Measurements from ENCODE around the gene ATXN7L1.
A peak's percentile ranks its signal among the peaks of the same experiment; 100 is the strongest.
"Not testable (repeated sequence)": the region's sequence is repeated elsewhere in the genome, so short reads cannot be mapped to it uniquely, and the experiment has no call there.

The ATXN7L1 gene

DNA sequence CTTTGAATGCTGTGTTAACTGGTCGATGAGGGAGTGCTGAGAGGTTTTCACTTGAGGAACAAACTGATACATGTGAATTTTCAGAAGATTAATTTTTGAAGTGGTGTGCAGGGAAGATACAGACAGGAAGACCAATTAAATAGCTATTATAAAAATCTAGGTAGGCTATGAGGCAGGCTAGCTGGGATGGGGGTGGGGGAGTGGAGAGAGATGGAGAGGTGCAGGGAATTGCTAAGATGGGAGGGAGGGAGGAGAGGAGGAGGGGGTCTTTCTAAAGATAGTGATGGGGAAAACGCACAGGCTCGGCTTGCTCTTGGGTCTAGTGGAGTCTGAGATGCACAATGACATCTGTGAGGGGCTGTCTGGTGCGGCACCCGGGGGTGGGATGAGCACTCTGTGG is 15.2 kb downstream of the ATXN7L1 start:
- no peak for DNase-seq (ENCODE audit: low read depth in 2 of 2)

GRCh38 chr7:105860793-105861192 is 15.6 kb downstream of the ATXN7L1 start:
- DNase-seq (ENCODE audit: low read depth in 2 of 2) = no peak

DNA sequence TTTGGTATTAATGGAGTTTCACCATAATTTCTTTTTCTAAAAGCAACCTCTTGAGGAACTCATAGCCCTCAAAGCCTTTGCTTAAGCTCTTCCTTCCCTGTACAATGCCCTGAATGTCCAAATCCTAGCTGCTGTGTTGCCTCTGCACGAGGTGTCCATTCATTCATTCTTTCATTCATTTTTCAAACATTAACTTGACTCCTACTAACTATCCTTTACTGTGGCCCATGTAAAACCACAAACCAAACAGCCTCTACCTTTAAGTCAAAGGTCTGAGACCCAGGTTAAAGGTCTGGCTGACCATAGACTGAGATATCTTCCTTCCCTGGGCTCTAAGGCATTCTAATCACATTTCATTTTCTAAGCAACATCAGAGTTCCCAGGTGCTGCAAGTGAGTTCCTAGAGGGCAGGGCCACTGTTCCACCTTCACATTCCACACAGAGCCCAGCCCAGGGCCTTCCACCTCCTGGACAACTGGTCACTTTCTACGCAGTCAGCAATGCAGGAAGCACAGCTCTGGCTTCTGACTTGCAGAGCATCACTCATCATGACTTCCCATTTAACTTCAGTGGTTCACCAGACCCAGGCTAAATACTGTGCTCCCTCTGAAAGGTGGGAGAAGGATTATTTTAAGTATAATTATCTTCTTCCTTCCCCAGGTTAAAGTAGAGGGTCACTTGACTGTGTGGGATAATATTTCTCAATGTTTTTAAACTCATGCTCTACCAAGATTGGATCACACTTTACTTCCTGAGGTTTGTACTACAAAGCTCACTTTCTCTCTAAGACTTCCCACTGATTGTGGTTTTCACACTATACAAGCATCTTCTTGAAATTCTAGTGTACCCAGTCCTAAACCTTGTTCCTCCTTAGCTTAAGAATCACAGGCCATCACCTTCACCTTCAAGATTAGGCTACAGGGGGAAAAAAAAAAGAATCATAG is 19.1 kb downstream of the ATXN7L1 start:
- no peak for DNase-seq (ENCODE audit: low read depth in 2 of 2)

DNA sequence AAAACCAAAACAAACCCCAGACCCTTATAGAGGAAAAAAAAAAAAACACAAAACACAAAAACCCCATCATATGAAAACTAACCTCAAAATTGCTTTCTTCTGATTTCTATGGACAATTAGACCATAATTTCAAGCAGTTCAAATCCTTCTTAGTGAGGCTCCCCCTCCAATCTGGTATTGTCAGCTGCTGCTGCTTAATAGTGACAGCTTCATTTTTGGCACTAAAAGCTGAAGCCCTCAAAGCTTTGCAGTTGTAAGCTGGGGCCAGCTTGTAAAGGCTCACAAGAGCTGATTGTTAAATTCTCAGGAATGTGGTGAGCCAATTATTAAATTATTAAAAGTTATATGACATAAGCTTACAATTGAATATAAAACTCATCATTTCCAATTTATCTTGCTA is 21.9 kb downstream of the ATXN7L1 start:
- no peak for DNase-seq (ENCODE audit: low read depth in 2 of 2)

- DNase-seq (ENCODE audit: low read depth in 2 of 2) = no peak
Measured at GRCh38 chr7:105853931-105854419, 22.4 kb downstream of the ATXN7L1 start.

DNA sequence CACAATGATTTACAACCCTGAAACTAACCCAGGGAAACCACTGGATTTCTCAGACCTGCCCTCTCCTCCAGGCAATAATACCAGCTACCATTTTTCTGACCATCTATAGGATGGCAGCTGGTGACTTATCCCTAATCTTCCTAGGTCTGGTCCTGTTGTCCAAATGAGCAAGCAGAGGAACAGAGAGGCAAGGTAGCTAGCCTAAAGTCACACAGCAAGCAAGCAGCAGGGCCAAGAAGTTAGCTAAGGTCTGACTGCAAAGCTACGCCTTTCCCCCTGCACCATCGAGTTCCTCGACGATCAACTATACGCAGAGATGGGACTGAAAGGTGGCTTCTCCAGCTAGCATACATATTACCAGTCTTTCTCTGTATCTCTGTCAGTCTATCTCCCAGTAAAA is 25.3 kb downstream of the ATXN7L1 start:
- DNase-seq (ENCODE audit: low read depth in 2 of 2) = no peak

DNA sequence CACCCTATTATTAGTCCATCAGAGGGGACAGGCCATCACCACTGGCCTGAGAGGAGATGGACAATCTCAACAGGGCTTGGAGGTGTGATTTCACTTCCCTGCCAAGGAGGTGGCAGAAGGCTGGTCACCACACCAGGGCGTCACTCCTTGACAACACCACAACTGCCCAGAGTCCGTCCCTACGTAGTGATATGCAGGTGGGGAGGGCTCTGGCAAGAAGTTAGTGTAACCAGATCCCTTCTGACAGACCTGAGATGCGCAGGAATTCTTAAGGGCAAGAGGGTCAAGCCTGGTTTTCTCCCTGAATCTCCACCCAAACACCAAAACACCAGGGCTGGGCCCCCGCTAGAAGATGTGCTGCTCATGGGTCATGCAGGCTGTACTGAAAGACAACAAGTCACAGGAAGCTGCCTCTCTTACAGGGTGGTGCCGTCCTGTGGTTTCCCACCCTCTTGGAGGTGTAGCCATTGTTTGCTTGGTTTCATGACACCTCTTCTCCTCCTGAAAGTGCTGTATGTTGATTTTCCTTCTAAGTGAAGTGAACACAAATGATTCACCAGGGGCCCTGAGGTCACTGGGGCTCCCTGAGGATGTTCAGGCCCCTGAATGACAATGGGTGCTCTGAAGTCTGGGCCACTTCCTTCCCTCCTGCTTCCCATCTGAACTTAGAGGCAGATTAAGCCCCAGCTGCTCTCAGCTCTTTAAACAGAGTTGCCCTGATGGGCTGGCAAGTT is 27.1 kb downstream of the ATXN7L1 start:
- peak; percentile 44 to 49 for DNase-seq (ENCODE audit: low read depth in 2 of 2)

DNA sequence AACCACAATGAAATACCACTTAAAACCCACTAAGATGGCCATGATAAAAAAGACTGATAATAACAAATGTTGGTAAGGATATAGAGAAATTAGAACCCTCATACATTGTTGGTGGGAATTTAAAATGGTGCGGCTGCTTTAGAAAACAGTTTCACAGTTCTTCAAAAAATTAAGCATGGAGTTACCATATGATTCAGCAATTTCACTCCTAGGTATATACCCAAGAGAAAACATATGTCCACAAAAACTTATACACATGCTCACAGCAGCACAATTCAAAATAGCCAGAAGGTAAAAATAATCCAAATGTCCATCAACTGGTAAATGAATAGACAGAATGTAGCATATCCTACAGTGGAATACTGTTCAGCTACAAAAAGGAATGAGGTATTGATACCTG is 30.0 kb downstream of the ATXN7L1 start:
- DNase-seq (ENCODE audit: low read depth in 2 of 2) = no peak

DNA sequence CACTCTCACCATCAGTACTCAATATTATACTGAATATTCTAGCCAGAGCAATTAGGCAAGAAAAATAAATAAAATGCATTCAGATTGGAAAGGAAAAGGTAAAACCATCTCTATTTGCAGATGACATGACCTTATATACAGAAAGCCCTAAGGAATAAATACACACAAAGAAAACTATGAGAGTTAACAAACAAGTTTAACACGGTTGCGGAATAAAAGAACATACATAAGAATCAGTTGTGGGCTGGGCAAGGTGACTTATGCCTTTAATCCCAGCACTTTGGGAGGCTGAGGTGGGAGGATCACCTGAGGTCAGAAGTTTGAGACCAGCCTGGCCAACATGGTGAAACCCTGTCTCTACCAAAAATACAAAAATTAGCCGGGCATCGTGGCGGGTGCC is 31.7 kb downstream of the ATXN7L1 start:
- not testable (repeated sequence) for DNase-seq (ENCODE audit: low read depth in 2 of 2)

DNA sequence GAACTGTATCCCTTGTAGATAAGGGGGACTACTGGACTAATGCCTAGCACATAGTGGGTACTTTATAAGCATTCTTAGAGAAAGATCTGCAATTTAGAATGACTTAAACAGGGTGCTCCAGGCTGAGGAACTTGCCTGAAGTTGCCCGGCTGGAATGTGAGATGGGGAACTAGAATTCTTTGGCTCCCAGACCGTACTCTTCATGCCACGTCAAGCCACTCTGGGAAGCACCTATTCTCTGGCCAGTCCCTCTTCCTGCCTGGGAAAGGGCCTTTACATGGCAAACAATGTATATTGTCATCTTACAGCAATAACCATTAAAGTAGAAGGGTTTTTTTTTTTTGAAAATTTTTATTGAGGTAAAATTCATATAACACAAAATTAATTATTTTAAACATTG is 34.5 kb downstream of the ATXN7L1 start:
- DNase-seq (ENCODE audit: low read depth in 2 of 2) = no peak

- DNase-seq (ENCODE audit: low read depth in 2 of 2) = no peak
Measured at GRCh38 chr7:105840981-105841749, 35.2 kb downstream of the ATXN7L1 start.

DNA sequence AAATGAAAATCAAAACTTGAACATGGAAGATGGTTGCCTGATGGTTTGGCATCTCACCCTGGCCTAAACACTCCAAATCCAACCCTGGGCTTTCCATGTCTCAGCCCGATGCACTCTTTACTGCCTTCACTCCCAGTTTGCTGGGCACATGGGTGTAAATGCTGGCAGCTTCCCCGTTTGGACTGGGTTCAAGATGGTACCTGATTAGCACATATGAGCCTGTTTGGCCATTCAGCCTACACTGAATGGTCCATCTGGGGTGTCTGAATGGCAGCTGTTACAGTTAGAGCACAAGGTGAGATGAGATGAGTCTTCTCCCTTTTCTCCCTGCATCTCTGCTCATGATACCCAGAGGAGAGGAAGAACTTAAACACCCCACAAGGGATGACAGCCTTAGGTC is 37.1 kb downstream of the ATXN7L1 start:
- DNase-seq (ENCODE audit: low read depth in 2 of 2) = no peak

- no peak for DNase-seq (ENCODE audit: low read depth in 2 of 2)
Measured at GRCh38 chr7:105838627-105839231, 37.7 kb downstream of the ATXN7L1 start.

- no peak for DNase-seq (ENCODE audit: low read depth in 2 of 2)
Measured at GRCh38 chr7:105837765-105838626, 38.4 kb downstream of the ATXN7L1 start.

DNA sequence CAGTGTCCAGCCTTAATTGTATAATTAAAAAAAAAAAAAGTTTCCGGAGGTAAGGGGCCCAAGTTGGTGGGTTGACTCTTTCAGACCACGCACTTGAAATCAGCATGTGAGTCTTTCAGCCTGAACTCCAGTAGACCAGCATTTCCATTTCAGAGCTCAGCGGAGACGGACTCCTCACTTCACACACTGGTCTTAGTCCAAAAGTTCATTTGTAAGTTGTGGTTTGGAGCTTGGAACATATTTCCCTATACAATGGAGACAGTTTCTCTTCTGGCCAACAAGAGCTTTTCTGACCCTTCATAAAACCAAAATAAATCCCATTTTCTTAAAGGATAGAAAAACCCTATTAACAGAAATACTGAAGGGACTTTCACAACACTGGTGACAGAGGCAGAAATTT is 41.0 kb downstream of the ATXN7L1 start:
- no peak for DNase-seq (ENCODE audit: low read depth in 2 of 2)

DNA sequence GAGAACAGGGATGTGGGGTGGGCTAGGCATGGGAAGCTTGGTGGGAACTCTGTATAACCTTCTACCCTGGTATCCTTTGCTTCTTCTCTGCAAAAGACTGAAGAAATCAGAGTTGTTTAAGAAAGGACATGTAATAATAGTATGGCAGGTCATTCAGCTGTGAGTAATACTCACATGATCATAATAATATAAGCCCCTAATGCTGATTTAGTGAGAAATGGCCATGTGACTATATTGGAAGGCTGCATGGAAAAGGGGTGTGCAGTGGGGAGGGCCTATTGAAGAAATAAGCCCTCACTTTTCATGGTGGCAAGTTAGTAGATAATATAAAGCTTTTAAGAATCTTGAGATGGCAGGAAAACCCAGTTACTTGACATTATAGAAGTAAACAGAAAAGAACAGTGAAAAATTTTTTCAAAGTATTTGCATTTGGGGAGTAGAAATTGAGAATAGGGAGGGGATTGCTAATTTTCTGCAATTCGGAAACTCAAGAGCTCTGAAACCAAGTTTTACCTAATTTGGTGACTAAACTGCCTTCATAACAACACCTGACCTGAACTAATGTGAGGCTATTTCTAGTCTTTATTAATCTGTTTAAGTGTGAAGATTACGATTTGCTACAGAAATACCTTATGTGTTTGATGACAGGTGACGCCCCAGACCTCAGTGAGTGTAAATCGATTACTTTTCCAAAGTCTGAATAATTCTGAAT is 44.4 kb downstream of the ATXN7L1 start:
- DNase-seq (ENCODE audit: low read depth in 2 of 2) = no peak

GRCh38 chr7:105831302-105831620 is 45.1 kb downstream of the ATXN7L1 start:
- no peak for DNase-seq (ENCODE audit: low read depth in 2 of 2)

DNA sequence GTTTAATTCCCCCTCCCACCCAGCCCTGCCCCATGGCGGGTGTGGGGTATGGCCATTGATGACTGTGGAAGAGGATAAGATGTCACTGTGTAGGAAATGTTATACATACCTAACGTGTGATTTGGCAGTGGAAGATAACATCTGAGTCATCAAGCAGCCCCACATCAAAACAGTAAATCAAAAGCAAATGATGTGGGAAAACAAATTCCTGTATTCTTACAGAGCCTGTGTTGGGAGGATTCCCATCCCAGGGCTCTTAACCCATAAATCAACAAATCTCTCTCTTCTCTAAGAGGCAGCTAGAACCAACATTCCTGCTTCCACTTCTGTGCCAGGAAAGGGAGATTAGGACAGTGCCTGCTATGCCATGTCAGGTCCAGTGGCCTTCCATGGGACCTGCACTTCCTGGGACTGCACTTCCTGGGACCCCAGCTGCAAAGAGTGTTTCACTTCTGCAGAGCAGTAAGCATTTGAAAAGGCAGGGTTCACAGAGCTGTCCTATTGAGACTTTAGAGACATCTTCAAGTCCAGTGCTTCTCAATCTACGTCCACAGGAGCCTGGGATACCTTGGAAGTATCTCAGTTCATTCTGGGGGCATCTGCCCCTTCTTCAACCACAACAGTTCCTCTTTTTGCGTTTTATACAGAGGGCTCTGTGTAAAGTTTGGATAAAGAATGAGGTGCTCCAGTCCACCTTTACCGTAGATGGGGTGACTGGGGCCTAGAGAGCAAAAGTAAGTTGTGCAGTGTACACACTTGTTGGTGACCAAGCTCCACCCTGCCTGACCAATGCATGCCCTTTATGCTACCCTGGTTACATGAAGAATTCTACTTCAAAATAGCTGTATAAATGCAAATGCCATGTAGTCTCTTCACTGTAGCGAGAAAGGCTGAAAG is 45.7 kb downstream of the ATXN7L1 start:
- DNase-seq (ENCODE audit: low read depth in 2 of 2) = no peak

GRCh38 chr7:105829681-105830322 is 46.6 kb downstream of the ATXN7L1 start:
- no peak for DNase-seq (ENCODE audit: low read depth in 2 of 2)

All from activated CD4-positive, alpha-beta T cell treated with anti-CD3 and anti-CD28 coated beads for 24 hours (primary cell).